NCI-H2171 treated with DMSO at 0.1 percent for 48 hours (cell line): ENCODE data around the gene PDE7B.

ENCODE experiments used
- DNase-seq: peaks from one replicate; lab custom pipeline; 2025; lab: John Stamatoyannopoulos, UW

Gene PDE7B

GRCh38 chr6:135888818-135889217 is 37.3 kb downstream of the PDE7B start:
- DNase-seq = no peak

DNA sequence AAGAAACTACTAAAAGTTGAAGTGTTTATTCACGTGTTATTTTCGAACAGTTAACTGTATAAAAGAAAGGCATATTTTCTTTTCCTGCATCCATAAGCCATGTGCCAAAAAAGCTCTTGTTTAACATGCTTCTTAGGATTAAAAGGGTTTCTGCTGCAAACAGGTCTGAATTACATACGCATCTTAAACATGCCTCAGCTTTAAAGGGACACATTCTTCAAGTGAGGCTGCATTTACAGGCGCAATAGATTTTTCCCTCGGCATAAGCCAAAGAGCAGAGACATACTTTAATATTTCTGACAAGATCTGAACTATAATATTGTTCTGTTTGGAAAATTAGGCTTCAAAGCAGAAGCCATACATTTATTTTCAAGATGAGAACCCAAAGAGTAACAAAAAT is 39.4 kb downstream of the PDE7B start:
- no peak for DNase-seq

- DNase-seq = no peak
Measured at GRCh38 chr6:135891710-135892109, 40.2 kb downstream of the PDE7B start.

GRCh38 chr6:135895231-135895911 is 43.9 kb downstream of the PDE7B start:
- DNase-seq = no peak

DNA sequence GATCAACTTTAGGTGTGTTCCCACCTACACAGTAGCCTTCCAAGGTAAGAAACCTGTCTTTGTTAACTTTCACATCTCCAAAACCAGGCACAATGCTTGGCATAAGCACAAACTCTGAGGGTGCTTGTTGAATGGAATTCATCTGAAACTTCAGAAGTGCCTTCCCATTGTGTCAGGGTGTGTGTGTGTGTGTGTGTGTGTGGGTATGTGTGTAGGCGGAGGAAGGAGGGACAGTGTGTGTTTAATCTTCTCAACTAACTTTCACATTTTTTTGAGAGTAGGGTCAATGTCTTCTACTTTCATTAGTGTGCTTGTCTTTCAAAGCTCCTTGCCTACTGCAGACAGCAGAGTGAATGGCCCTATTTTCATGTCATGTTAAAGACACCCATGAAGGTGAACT is 45.6 kb downstream of the PDE7B start:
- DNase-seq = no peak

DNA sequence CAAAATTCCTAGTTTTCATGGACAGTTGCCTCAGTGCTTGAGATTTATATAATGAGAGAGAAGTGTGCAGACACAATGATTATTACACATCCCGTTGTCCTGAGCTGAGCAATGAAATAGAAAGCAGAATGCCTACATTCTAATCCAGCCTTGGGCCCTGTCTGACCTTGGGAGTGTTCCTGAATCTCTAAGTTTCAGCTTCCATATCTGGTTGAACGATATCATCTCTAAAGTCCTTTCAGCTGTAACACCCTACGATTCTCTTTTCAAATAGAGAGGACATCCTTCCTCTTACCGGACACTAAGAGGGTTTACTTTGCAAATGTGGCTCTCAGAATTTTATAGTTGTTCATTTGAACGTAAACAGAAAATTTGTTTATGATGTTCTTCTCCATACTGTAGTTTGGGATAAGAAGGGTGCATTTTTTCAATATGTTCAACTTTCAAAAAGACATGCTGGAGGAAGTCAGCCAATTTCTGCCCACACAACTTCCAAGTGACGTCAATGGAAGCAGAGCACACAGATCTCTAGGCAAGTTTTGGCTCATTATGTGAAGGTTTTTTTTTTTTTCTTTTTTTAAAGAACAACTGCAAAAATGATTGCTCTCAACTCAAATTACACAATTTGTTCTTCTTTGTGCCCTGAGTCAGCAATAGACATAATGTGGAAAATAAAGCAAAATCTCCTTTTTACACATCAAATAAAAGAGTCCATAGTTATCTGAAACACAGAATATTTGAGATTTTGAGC is 50.4 kb downstream of the PDE7B start:
- no peak for DNase-seq

DNA sequence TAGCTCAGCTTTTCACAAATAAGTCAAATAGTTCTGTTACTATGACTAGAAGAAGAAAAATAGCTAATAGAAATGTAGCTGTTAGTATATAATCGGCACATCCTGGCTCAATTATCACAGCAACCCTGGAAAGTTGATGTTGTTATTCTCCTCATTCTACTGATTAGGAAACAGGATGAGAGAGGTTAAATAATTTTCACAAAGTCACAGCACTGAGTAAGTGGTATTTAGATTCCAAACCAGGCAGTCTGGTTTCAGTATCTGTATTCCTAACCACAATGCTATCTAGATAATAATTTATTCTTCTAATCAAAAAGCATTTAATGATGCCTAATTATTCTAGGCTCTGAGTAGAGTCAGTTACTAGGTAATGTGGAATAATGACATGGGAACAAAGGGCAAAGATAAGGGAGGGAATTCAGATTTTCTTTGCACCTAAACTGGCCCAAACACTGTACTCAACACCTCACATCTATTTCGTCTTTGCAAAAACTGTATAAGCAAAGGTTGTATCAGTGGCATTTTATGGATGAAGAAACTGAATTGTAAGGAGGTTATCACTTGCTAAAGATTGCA is 51.3 kb downstream of the PDE7B start:
- DNase-seq = no peak

GRCh38 chr6:135904666-135905065 is 53.2 kb downstream of the PDE7B start:
- DNase-seq = no peak

GRCh38 chr6:135905604-135906300 is 54.3 kb downstream of the PDE7B start:
- DNase-seq = no peak

- no peak for DNase-seq
Measured at GRCh38 chr6:135906542-135906941, 55.0 kb downstream of the PDE7B start.

DNA sequence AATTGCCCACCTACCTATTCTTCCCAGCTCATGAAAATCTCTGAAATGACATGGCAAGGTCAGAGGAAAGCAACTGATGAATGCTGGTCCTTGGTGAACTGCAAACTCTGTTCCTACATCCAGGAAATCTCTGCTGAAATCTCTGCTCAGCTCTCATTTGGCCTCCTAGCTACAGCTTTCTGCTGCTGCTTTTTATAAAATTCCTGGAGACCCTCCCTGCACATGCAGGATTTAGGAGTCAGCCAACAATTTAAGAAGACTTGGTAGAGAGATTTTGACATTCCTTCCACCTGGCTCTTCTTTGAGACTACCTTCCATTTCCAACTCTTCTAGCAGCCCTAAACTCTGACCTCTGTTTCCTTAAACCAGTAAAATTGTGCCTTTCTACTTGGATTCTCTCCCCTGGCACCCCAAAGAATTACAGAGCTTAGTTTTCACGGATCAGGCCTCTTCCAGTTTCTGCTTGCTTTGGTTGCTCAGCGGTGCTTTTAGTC is 55.5 kb downstream of the PDE7B start:
- DNase-seq = no peak

- DNase-seq = peak; percentile 44
Measured at GRCh38 chr6:135909737-135910387, 58.4 kb downstream of the PDE7B start.

GRCh38 chr6:135910790-135911618 is 59.5 kb downstream of the PDE7B start:
- DNase-seq = no peak

- DNase-seq = no peak
Measured at GRCh38 chr6:135913785-135914184, 62.3 kb downstream of the PDE7B start.

DNA sequence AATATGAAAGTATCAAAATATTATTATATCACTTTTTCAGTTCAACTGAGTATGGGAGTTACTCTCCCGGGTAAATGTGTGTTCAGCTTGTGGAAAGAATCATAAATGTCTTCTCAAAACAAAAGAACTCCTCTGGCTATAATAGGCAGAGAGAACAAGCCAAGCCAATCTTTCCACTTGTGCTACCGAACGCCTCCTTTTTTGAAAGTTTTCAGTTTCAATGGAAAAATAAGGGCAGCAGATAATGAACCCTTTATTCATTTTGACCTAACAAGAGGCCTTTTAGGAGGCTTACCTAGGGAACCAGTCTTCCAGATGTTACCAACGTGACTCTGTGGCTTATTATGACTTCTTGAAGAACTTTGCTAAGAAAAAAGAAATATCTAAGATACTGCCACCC is 67.5 kb downstream of the PDE7B start:
- no peak for DNase-seq

GRCh38 chr6:135920689-135921088 is 69.2 kb downstream of the PDE7B start:
- no peak for DNase-seq

DNA sequence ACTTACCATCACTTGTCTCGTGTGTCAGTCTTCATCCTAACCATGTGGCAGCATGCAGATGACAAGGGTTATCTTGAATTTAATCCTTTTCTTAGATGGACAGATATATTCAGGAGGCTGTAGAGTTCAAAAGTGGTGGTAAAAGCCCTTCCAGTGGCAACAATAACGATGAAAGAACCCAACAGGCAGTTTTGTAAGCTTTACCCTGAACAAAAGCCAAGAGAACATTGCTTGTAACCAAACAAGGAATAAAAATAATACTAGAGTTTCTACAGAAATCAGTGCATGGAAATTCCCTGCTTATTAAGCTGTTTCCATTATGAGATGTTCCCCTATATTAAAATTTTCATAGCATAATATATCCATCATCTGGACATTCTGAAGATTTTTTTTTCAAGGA is 69.7 kb downstream of the PDE7B start:
- DNase-seq = no peak

DNA sequence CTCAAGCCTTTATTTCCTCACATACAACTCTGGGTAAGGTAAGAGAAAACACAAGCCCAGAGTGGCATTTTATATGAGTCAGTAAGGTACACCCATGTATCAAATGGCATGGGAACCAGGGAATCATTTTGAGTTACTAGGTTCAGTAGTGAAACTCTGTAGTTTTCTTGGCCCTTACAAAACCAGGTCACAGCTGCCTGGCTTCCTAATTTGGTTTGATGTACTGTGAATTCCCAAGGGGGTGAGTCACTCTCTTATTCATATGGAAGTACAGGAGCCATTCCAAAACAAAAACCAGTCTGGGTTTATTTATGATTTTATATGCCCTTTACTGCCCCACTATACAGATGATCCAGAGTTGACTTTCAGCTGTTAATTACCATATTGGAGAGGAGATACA is 70.7 kb downstream of the PDE7B start:
- DNase-seq = peak; percentile 46

DNA sequence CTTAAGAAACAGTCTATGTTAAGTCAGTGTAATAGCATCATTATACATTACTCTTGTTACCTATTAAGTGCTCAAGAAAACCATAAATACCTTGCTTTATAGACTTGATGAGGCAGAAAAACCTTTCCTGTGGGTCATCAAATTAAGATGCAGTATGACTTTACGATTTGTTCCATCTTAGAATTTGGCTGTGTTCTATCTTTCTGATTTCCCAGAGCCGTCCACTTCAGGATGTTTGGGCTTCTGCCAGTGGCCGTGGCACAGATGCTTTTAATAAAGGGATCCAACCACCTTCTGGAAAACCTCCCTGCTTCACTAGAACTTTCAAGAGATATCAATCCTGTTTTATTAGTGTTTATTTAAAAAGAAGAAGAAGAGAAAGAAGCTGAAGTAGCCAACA is 71.2 kb downstream of the PDE7B start:
- no peak for DNase-seq

DNA sequence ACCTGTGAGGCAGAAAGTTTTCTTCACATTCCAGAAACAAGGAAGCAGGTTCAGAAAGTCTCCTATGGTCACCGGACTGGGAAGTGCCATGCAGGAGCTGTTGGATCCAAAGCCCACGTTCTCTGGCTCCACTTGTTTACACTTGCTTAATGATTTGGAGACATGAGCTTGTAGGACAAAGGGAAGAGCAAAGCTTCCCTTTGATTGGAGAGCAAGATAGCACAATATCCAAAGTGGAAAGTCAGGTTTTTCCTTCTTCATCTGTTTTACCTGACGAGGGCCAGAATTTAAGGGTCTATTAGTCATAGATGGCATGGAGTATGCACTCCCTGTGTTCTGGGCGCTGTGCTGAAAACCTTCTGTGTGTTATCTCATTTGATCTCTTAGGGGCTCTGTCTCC is 81.2 kb downstream of the PDE7B start:
- DNase-seq = no peak

DNA sequence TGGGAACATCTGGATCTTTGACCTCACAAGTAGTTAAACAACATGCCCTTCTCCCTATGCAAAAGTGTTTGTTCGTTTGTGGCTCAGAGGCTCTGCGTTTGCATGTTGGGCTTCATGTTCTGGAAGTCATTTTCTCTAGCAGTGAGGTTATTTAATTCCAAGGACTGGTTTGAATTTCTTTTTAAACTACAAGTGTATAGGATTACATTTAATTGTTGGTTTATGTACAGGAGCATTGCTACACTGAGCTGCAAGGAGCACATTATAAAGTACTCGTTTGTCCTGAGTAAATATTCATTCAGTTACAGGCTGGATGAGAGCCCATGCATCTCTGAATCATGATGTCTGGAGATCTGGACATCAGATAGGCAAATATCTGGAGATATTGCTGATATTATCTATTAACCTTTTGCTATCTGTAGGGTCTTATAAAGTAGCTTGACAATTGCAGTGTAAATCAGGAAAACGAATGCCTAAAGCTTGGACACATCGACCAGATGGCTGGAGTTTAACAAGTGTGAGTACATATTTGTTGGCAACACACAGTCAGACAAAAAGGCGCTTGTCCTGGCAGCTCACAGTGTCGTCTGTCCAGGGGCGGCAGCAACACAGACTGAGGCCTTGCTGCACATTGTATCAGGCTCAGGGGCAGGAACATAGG is 84.6 kb downstream of the PDE7B start:
- no peak for DNase-seq
